Nephron (organoid): ENCODE data around the gene TC2N.
A peak's percentile ranks its signal among the peaks of the same experiment; 100 is the strongest.

Experiments used
- H3K27ac Mint-ChIP-seq, 3 experiments: 2 replicates each; pipeline ENCODE4 v1.8.0; 2020; ENCODE audit warnings: mixed read lengths in 3 of 3, mild to moderate bottlenecking in 2 of 3, moderate library complexity in 1 of 3
- H3K27me3 Mint-ChIP-seq: 2 replicates; pipeline ENCODE4 v1.8.0; 2021; ENCODE audit warnings: low read depth, mild to moderate bottlenecking, moderate library complexity, mixed read lengths
- H3K36me3 Mint-ChIP-seq: 2 replicates; pipeline ENCODE4 v1.8.0; 2020; ENCODE audit warnings: low read depth, mixed read lengths
- H3K4me1 Mint-ChIP-seq: 2 replicates; pipeline ENCODE4 v1.8.0; 2020; ENCODE audit warnings: mixed read lengths
- H3K4me3 Mint-ChIP-seq, 3 experiments: 2 replicates each; pipeline ENCODE4 v1.8.0; 2020; ENCODE audit warnings: mild to moderate bottlenecking in 3 of 3, mixed read lengths in 3 of 3, moderate library complexity in 2 of 3
- H3K9me3 Mint-ChIP-seq: 2 replicates; pipeline ENCODE4 v1.8.0; 2020; ENCODE audit warnings: mixed read lengths
- CTCF ChIP-seq, 3 experiments: fragments of 200-600 bp; sonication (generic); IDR thresholded peaks; one replicate each; pipeline ENCODE4 v1.5.0; 2021; ENCODE audit warnings: antibody characterized with exemption in 3 of 3; ENCODE audit not compliant: unreplicated experiment in 3 of 3

TC2N gene

GRCh38 chr14:91904956-91905645 is 37.8 kb upstream of the TC2N start:
- H3K27ac Mint-ChIP-seq = no peak overlapping the region
- peaks cover 14% of the 10 kb centered on the region for H3K4me1 Mint-ChIP-seq
- TF ChIP-seq CTCF (IDR thresholded peaks at IDR 0.05; ENCODE audit: unreplicated experiment in 3 of 3) = no peak
- peaks cover 11% of the 10 kb centered on the region for H3K27me3 Mint-ChIP-seq
- H3K9me3 Mint-ChIP-seq = no peaks in the 10 kb centered on the region
- no peak overlapping the region for H3K4me3 Mint-ChIP-seq
- no peaks in the 10 kb centered on the region for H3K36me3 Mint-ChIP-seq

- H3K27me3 Mint-ChIP-seq = peaks cover 11% of the 10 kb centered on the region
- no peak for TF ChIP-seq CTCF (IDR thresholded peaks at IDR 0.05; ENCODE audit: unreplicated experiment in 3 of 3)
- peaks cover 14% of the 10 kb centered on the region for H3K4me1 Mint-ChIP-seq
- no peak overlapping the region for H3K4me3 Mint-ChIP-seq
- H3K27ac Mint-ChIP-seq = no peak overlapping the region
- H3K36me3 Mint-ChIP-seq = no peaks in the 10 kb centered on the region
- no peaks in the 10 kb centered on the region for H3K9me3 Mint-ChIP-seq
These were observed 37.1 kb upstream of the TC2N start for GRCh38 chr14:91904483-91904882.

GRCh38 chr14:91903070-91903469 is 35.7 kb upstream of the TC2N start:
- Mint-ChIP-seq H3K4me1 (peaks cover 14% of the 10 kb centered on the region), H3K9me3 (no peaks in the 10 kb centered on the region), H3K27ac (peak overlapping the region in 2 of 3 experiments; percentile 2 to 5), H3K27me3 (peaks cover 18% of the 10 kb centered on the region), H3K4me3 (no peak overlapping the region), H3K36me3 (no peaks in the 10 kb centered on the region)
- no peak for TF ChIP-seq CTCF (IDR thresholded peaks at IDR 0.05; ENCODE audit: unreplicated experiment in 3 of 3)

- no peak for TF ChIP-seq CTCF (IDR thresholded peaks at IDR 0.05; ENCODE audit: unreplicated experiment in 3 of 3)
- Mint-ChIP-seq H3K27ac (no peak overlapping the region), H3K4me3 (no peak overlapping the region), H3K27me3 (peaks cover 18% of the 10 kb centered on the region), H3K4me1 (peaks cover 16% of the 10 kb centered on the region), H3K9me3 (no peaks in the 10 kb centered on the region), H3K36me3 (no peaks in the 10 kb centered on the region)
These were observed 35.0 kb upstream of the TC2N start for GRCh38 chr14:91902336-91902735.

- Mint-ChIP-seq H3K4me1 (peaks cover 20% of the 10 kb centered on the region), H3K4me3 (no peak overlapping the region), H3K36me3 (no peaks in the 10 kb centered on the region), H3K27ac (no peak overlapping the region), H3K27me3 (peaks cover 18% of the 10 kb centered on the region), H3K9me3 (no peaks in the 10 kb centered on the region)
- no peak for TF ChIP-seq CTCF (IDR thresholded peaks at IDR 0.05; ENCODE audit: unreplicated experiment in 3 of 3)
These were observed 34.3 kb upstream of the TC2N start for GRCh38 chr14:91901449-91902226.
